Adrenal gland (tissue), 5 donors: Measurements from ENCODE around the gene SREBF2.

ENCODE experiments used
- POLR2A ChIP-seq, 2 donors: fragments of 450-650 bp; IDR thresholded peaks; one replicate each; pipeline ENCODE4 v1.6.1; 2017; ENCODE audit warnings: antibody characterized with exemption in 2 of 2, mild to moderate bottlenecking in 2 of 2, moderate library complexity in 1 of 2
- TF ChIP-seq, protein P1 (sequence below), 6 experiments: fragments of 450-650 bp in 4 of 6; fragments of 200-600 bp in 2 of 6; sonication (generic) in 1 of 6; IDR thresholded peaks; 1 replicate in 5 of 6; 2 replicates in 1 of 6; pipeline versions ENCODE4 v1.5.1 to v1.8.0; 2016 to 2021; ENCODE audit warnings: antibody characterized with exemption in 6 of 6, mild to moderate bottlenecking in 2 of 6, moderate library complexity in 1 of 6
- donor health status: DM: no; HTN: no; CAD: no.

DNA sequence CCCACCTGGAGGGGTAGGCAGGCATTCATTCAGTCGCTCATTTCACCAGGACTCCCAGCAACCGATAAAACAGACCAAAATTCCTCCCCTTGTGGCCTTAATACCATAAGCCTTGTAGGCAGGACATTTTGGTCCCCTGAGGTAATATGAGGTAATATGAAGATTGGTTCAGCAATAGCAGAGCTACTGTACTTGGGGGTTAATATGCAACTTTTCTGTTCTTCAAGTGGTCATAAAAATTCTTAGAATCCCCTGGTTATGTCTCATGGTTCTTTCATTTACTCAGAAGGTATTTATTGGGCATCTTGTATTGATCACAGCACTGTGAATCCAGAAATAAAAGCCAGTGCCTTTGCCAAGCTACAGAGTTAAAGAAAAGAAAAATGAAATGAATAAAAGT lies 52.2 kb downstream of the SREBF2 start:
- TF ChIP-seq, protein P1, sequence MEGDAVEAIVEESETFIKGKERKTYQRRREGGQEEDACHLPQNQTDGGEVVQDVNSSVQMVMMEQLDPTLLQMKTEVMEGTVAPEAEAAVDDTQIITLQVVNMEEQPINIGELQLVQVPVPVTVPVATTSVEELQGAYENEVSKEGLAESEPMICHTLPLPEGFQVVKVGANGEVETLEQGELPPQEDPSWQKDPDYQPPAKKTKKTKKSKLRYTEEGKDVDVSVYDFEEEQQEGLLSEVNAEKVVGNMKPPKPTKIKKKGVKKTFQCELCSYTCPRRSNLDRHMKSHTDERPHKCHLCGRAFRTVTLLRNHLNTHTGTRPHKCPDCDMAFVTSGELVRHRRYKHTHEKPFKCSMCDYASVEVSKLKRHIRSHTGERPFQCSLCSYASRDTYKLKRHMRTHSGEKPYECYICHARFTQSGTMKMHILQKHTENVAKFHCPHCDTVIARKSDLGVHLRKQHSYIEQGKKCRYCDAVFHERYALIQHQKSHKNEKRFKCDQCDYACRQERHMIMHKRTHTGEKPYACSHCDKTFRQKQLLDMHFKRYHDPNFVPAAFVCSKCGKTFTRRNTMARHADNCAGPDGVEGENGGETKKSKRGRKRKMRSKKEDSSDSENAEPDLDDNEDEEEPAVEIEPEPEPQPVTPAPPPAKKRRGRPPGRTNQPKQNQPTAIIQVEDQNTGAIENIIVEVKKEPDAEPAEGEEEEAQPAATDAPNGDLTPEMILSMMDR (IDR thresholded peaks at IDR 0.05), result no peak
- TF ChIP-seq POLR2A (IDR thresholded peaks at IDR 0.05), result no peak
